Measurements from ENCODE around the gene BICC1. TPM values are rescaled to one million over a fixed set of nuclear protein-coding genes. Genes with fewer than 3 reads are reported as not detected.

BICC1 gene
- total and polyA plus RNA-seq, 2 experiments from 2014 or later = 6.4 to 13.2 TPM

- H3K27ac ChIP-seq = no peak overlapping the region
- H3K27me3 ChIP-seq = no peaks in the 10 kb centered on the region
- H3K36me3 ChIP-seq = peaks cover 8% of the 10 kb centered on the region
- no peak for DNase-seq (ENCODE audit: low read depth in 1 of 2, low spot score in 1 of 2)
- no peak for TF ChIP-seq CTCF (IDR thresholded peaks at IDR 0.05; ENCODE audit: low read depth, low read length)
- no peak overlapping the region for H3K4me3 ChIP-seq
- H3K9me3 ChIP-seq (ENCODE audit: low read depth) = no peaks in the 10 kb centered on the region
- peaks cover 9% of the 10 kb centered on the region for H3K4me1 ChIP-seq (ENCODE audit: low read depth)
Measured at GRCh38 chr10:58810751-58811150, 298.1 kb downstream of the BICC1 start.

- no peaks in the 10 kb centered on the region for H3K27me3 ChIP-seq
- TF ChIP-seq CTCF (IDR thresholded peaks at IDR 0.05; ENCODE audit: low read depth, low read length) = no peak
- no peaks in the 10 kb centered on the region for H3K36me3 ChIP-seq
- no peak overlapping the region for H3K27ac ChIP-seq
- H3K9me3 ChIP-seq (ENCODE audit: low read depth) = no peaks in the 10 kb centered on the region
- no peak for DNase-seq (ENCODE audit: low read depth in 1 of 2, low spot score in 1 of 2)
- no peak overlapping the region for H3K4me3 ChIP-seq
- peaks cover 26% of the 10 kb centered on the region for H3K4me1 ChIP-seq (ENCODE audit: low read depth)
Measured at GRCh38 chr10:58813573-58813972, 300.9 kb downstream of the BICC1 start.

GRCh38 chr10:58817201-58817846 lies 304.7 kb downstream of the BICC1 start:
- Histone ChIP-seq H3K4me1 (ENCODE audit: low read depth) (peaks cover 26% of the 10 kb centered on the region), H3K27ac (peak overlapping the region; percentile 68), H3K9me3 (ENCODE audit: low read depth) (no peaks in the 10 kb centered on the region), H3K4me3 (no peak overlapping the region), H3K27me3 (no peaks in the 10 kb centered on the region), H3K36me3 (no peaks in the 10 kb centered on the region)
- TF ChIP-seq CTCF (IDR thresholded peaks at IDR 0.05; ENCODE audit: low read depth, low read length) = no peak
- peak in 1 of 2 donors; percentile 68 for DNase-seq (ENCODE audit: low read depth in 1 of 2, low spot score in 1 of 2)

- H3K4me3 ChIP-seq = no peak overlapping the region
- peak in 1 of 2 donors; percentile 86 for DNase-seq (ENCODE audit: low read depth in 1 of 2, low spot score in 1 of 2)
- H3K9me3 ChIP-seq (ENCODE audit: low read depth) = no peaks in the 10 kb centered on the region
- no peaks in the 10 kb centered on the region for H3K36me3 ChIP-seq
- H3K27ac ChIP-seq = no peak overlapping the region
- no peaks in the 10 kb centered on the region for H3K27me3 ChIP-seq
- TF ChIP-seq CTCF (IDR thresholded peaks at IDR 0.05; ENCODE audit: low read depth, low read length) = peak; percentile 25
- H3K4me1 ChIP-seq (ENCODE audit: low read depth) = peaks cover 33% of the 10 kb centered on the region
Measured at GRCh38 chr10:58818900-58819299, 306.2 kb downstream of the BICC1 start.

- peaks cover 26% of the 10 kb centered on the region for H3K4me1 ChIP-seq (ENCODE audit: low read depth)
- no peaks in the 10 kb centered on the region for H3K36me3 ChIP-seq
- H3K4me3 ChIP-seq = no peak overlapping the region
- no peak overlapping the region for H3K27ac ChIP-seq
- no peaks in the 10 kb centered on the region for H3K27me3 ChIP-seq
- no peak for DNase-seq (ENCODE audit: low read depth in 1 of 2, low spot score in 1 of 2)
- TF ChIP-seq CTCF (IDR thresholded peaks at IDR 0.05; ENCODE audit: low read depth, low read length) = no peak
- no peaks in the 10 kb centered on the region for H3K9me3 ChIP-seq (ENCODE audit: low read depth)
Measured at GRCh38 chr10:58820386-58820785, 307.7 kb downstream of the BICC1 start.
